ENCODE results near the gene ABL1.

The ABL1 gene

GRCh38 chr9:130911254-130912049 is 76.4 kb downstream of the ABL1 start:
- TF ChIP-seq SUZ12 (IDR thresholded peaks at IDR 0.05) (no peak), PKNOX1 (IDR thresholded peaks at IDR 0.05) (no peak), FOXM1 (IDR thresholded peaks at IDR 0.05; ENCODE audit: borderline replicate concordance) (no peak), SP1 (IDR thresholded peaks at IDR 0.05) (no peak)
- CTCF ChIA-PET = no interaction called here
- POLR2A ChIA-PET = no interaction called here
- no peak for DNase-seq (ENCODE audit: extremely low spot score)

- POLR2A ChIA-PET = no interaction called here
- TF ChIP-seq CTBP1 (IDR thresholded peaks at IDR 0.05; ENCODE audit: borderline replicate concordance) (no peak), SUZ12 (IDR thresholded peaks at IDR 0.05) (no peak), HDGF (IDR thresholded peaks at IDR 0.05; ENCODE audit: borderline replicate concordance) (no peak), ARNT (IDR thresholded peaks at IDR 0.05) (no peak), FOXM1 (IDR thresholded peaks at IDR 0.05; ENCODE audit: borderline replicate concordance) (no peak), L3MBTL2 (conservative IDR thresholded peaks at IDR 0.05) (no peak), TARDBP (IDR thresholded peaks at IDR 0.05) (no peak), PKNOX1 (IDR thresholded peaks at IDR 0.05) (no peak), ELF4 (IDR thresholded peaks at IDR 0.05) (no peak), LEF1 (IDR thresholded peaks at IDR 0.05; ENCODE audit: borderline replicate concordance) (no peak), SP1 (IDR thresholded peaks at IDR 0.05) (no peak)
- no peak for DNase-seq (ENCODE audit: extremely low spot score)
- CTCF ChIA-PET = no interaction called here
These were observed 78.0 kb downstream of the ABL1 start for GRCh38 chr9:130912932-130913598.

GRCh38 chr9:130913599-130914416 is 78.8 kb downstream of the ABL1 start:
- TF ChIP-seq NFRKB (IDR thresholded peaks at IDR 0.05) (no peak), PKNOX1 (IDR thresholded peaks at IDR 0.05) (no peak), FOXK2 (IDR thresholded peaks at IDR 0.05) (no peak), BHLHE40 (IDR thresholded peaks at IDR 0.05; ENCODE audit: borderline replicate concordance) (no peak), FOXA1 (IDR thresholded peaks at IDR 0.05) (no peak), HDGF (IDR thresholded peaks at IDR 0.05; ENCODE audit: borderline replicate concordance) (no peak), L3MBTL2 (conservative IDR thresholded peaks at IDR 0.05) (no peak), FOXM1 (IDR thresholded peaks at IDR 0.05; ENCODE audit: borderline replicate concordance) (no peak), LEF1 (IDR thresholded peaks at IDR 0.05; ENCODE audit: borderline replicate concordance) (no peak), ARNT (IDR thresholded peaks at IDR 0.05) (no peak)
- CTCF ChIA-PET = no interaction called here
- POLR2A ChIA-PET = no interaction called here
- DNase-seq (ENCODE audit: extremely low spot score) = no peak

- ChIA-PET CTCF (no interaction called here), POLR2A (no interaction called here)
- no peak for TF ChIP-seq PKNOX1 (IDR thresholded peaks at IDR 0.05)
- no peak for TF ChIP-seq ZNF384 (IDR thresholded peaks at IDR 0.05)
- TF ChIP-seq ARNT (IDR thresholded peaks at IDR 0.05) = no peak
- no peak for TF ChIP-seq FOXK2 (IDR thresholded peaks at IDR 0.05)
- TF ChIP-seq HDGF (IDR thresholded peaks at IDR 0.05; ENCODE audit: borderline replicate concordance) = no peak
- TF ChIP-seq FOXM1 (IDR thresholded peaks at IDR 0.05; ENCODE audit: borderline replicate concordance) = no peak
- TF ChIP-seq L3MBTL2 (conservative IDR thresholded peaks at IDR 0.05) = no peak
- TF ChIP-seq TARDBP (IDR thresholded peaks at IDR 0.05) = no peak
- no peak for TF ChIP-seq FOXA1 (IDR thresholded peaks at IDR 0.05)
- no peak for TF ChIP-seq CTBP1 (IDR thresholded peaks at IDR 0.05; ENCODE audit: borderline replicate concordance)
- no peak for TF ChIP-seq SP1 (IDR thresholded peaks at IDR 0.05)
- no peak for TF ChIP-seq SUZ12 (IDR thresholded peaks at IDR 0.05)
- TF ChIP-seq BHLHE40 (IDR thresholded peaks at IDR 0.05; ENCODE audit: borderline replicate concordance) = no peak
- no peak for TF ChIP-seq NFRKB (IDR thresholded peaks at IDR 0.05)
- TF ChIP-seq ELF4 (IDR thresholded peaks at IDR 0.05) = no peak
- no peak for TF ChIP-seq LEF1 (IDR thresholded peaks at IDR 0.05; ENCODE audit: borderline replicate concordance)
- DNase-seq (ENCODE audit: extremely low spot score) = no peak
These were observed 79.5 kb downstream of the ABL1 start for GRCh38 chr9:130914417-130915095.

- DNase-seq (ENCODE audit: extremely low spot score) = no peak
- POLR2A ChIA-PET = no interaction called here
- TF ChIP-seq FOXM1 (IDR thresholded peaks at IDR 0.05; ENCODE audit: borderline replicate concordance) (no peak), FOXK2 (IDR thresholded peaks at IDR 0.05) (no peak), PKNOX1 (IDR thresholded peaks at IDR 0.05) (no peak), L3MBTL2 (conservative IDR thresholded peaks at IDR 0.05) (no peak), ARNT (IDR thresholded peaks at IDR 0.05) (no peak), ZNF384 (IDR thresholded peaks at IDR 0.05) (no peak), CTBP1 (IDR thresholded peaks at IDR 0.05; ENCODE audit: borderline replicate concordance) (no peak), TARDBP (IDR thresholded peaks at IDR 0.05) (no peak), BHLHE40 (IDR thresholded peaks at IDR 0.05; ENCODE audit: borderline replicate concordance) (no peak), HDGF (IDR thresholded peaks at IDR 0.05; ENCODE audit: borderline replicate concordance) (no peak)
- CTCF ChIA-PET = no interaction called here
These were observed 80.0 kb downstream of the ABL1 start for GRCh38 chr9:130915096-130915447.
